GM12892 (cell line): ENCODE results near the gene ATXN1.

ENCODE experiments used
- POLR2A ChIP-seq: IDR thresholded peaks from 2 replicates; pipeline ENCODE4 v1.6.1; 2011; ENCODE audit warnings: low read depth, low read length, control low read depth
- POLR2AphosphoS5 ChIP-seq: IDR thresholded peaks from 2 replicates; pipeline ENCODE4 v1.6.1; 2011; ENCODE audit warnings: low read depth, low read length, control low read depth
- TAF1 ChIP-seq: IDR thresholded peaks from 2 replicates; pipeline ENCODE4 v1.6.1; 2011; ENCODE audit warnings: low read depth, mild to moderate bottlenecking, control low read depth, low read length, borderline replicate concordance

- TF ChIP-seq POLR2A = no peak
- TF ChIP-seq POLR2AphosphoS5 = no peak
- TF ChIP-seq TAF1 = no peak
Measured at GRCh38 chr6:16633961-16634360, 127.3 kb downstream of the ATXN1 start.
